Heart left ventricle (tissue), 13 donors: ENCODE results near the gene CDH2.

Experiments used
- POLR2A ChIP-seq, 2 donors: fragments of 450-650 bp; IDR thresholded peaks; one replicate each; pipeline ENCODE4 v1.6.1; 2017; ENCODE audit warnings: antibody characterized with exemption in 2 of 2, mild to moderate bottlenecking in 2 of 2, moderate library complexity in 2 of 2
- TF ChIP-seq, protein P1 (sequence below), 12 donors: fragments of 200-600 bp; sonication (generic) in 4 of 12; IDR thresholded peaks; one replicate each; pipeline versions ENCODE4 v1.5.0 to v1.8.0; 2018 to 2022; ENCODE audit warnings: antibody characterized with exemption in 12 of 12, mild to moderate bottlenecking in 5 of 12
- donor health status: ischemic (EF 13 %, LVEDD 7.1; RV severe dilation, severe dysfunction).
- donor health status: DM: no; HTN: yes; CAD: no.
- donor health status: DM: no; HTN: no; CAD: no.
- donor health status: ischemic (EF 25% LVEDD 6.9; RV normal size, moderate dysfunction).
- donor health status: ischemic (EF 25% LVEDD 5.7; RV mildly dilated, moderate dysfunction).
- donor health status: ischemic (EF 35%, LVEDD 5.7; RV mildly dilated, moderate dysfunction).
- donor health status: nonischemic (EF 11% LVEDD 7.7; RV severe dilation, severe dysfunction).
- donor health status: DM: yes; HTN: yes; CAD: no.
- donor health status: PGD.
- donor health status: ischemic (EF 29% LVEDD 5.4; RV normal size, mild dysfunction).
- donor health status: nonischemic (EF 23%, LVEDD 6.1; RV moderate dilation, normal function).

DNA sequence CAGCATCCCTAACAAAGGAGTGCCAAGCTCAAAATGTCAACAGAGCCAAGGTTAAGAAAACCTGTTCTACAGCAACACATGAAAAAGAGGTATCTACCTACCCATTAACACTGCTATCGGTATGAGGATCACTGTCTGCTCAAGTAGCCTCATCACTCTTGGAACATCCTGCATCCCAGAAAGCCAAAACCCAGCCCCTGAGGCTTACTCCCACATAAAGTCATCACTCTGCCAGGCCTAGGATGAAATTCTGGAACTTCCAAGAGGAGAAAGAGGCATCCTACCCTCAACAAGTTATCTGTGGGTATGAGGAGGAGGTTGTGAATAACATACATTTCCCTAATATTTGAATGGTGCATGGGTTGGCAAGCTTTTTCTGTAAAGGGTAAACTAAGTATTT lies 25.5 kb downstream of the CDH2 start:
- TF ChIP-seq, protein P1, sequence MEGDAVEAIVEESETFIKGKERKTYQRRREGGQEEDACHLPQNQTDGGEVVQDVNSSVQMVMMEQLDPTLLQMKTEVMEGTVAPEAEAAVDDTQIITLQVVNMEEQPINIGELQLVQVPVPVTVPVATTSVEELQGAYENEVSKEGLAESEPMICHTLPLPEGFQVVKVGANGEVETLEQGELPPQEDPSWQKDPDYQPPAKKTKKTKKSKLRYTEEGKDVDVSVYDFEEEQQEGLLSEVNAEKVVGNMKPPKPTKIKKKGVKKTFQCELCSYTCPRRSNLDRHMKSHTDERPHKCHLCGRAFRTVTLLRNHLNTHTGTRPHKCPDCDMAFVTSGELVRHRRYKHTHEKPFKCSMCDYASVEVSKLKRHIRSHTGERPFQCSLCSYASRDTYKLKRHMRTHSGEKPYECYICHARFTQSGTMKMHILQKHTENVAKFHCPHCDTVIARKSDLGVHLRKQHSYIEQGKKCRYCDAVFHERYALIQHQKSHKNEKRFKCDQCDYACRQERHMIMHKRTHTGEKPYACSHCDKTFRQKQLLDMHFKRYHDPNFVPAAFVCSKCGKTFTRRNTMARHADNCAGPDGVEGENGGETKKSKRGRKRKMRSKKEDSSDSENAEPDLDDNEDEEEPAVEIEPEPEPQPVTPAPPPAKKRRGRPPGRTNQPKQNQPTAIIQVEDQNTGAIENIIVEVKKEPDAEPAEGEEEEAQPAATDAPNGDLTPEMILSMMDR (IDR thresholded peaks at IDR 0.05) = no peak
- TF ChIP-seq POLR2A (IDR thresholded peaks at IDR 0.05) = no peak
